GM12873 (cell line): ENCODE measurements around the gene ITGA7.

ENCODE experiments used
- CTCF ChIP-seq: IDR thresholded peaks from 2 replicates; pipeline ENCODE4 v1.5.1; 2012; ENCODE audit warnings: low read depth, mild to moderate bottlenecking, moderate library complexity, low read length, control low read depth; ENCODE audit not compliant: insufficient read depth; ENCODE audit errors: missing control alignments

The ITGA7 gene

GRCh38 chr12:55724226-55724939 lies 16.7 kb upstream of the ITGA7 start:
- TF ChIP-seq CTCF = peak; percentile 79

- no peak for TF ChIP-seq CTCF
These were observed 16.0 kb upstream of the ITGA7 start for GRCh38 chr12:55723516-55724225.

DNA sequence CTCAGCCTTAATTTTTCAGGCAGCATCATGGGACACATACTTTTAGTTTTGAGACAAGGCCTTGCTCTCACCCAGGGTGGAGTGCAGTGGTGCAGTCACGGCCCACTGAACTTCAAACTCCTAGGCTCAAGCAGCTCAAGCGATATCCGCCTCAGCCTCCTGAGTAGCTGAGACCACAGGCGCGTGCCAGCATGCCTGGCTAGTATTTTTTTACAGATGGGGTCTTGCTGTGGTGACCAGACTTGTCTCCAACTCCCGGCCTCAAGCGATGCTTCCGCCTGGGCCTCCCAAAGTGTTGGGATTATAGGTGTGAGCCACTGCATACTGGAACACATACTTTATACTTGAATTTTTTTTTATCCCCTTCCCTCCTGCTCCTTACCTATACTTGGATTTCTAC lies 15.2 kb upstream of the ITGA7 start:
- TF ChIP-seq CTCF = no peak

GRCh38 chr12:55721601-55722213 lies 14.0 kb upstream of the ITGA7 start:
- TF ChIP-seq CTCF = no peak

DNA sequence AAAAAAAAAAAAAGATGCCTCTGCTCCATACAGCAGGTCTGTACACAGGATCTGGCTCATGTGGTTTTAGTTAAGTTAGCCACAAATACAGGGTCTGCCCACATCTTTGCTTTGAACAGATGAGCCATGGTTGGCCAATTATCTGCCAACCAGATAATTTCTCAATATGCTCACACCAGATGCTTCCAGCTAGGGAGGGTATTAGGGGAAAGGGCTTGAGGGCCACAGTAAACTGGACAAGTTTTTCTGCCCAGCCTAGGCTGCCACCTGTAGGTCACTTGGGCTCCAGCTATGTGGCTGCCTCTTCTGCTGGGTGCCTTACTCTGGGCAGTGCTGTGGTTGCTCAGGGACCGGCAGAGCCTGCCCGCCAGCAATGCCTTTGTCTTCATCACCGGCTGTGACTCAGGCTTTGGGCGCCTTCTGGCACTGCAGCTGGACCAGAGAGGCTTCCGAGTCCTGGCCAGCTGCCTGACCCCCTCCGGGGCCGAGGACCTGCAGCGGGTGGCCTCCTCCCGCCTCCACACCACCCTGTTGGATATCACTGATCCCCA lies 13.3 kb upstream of the ITGA7 start:
- peak; percentile 56 for TF ChIP-seq CTCF

- TF ChIP-seq CTCF = no peak
These were observed 12.4 kb upstream of the ITGA7 start, which contains the start of gene RDH5 for GRCh38 chr12:55720071-55720564. TSS of gene RDH5 (plus strand) at chr12:55720393. CDS start at chr12:55721185, 792 bp downstream.

DNA sequence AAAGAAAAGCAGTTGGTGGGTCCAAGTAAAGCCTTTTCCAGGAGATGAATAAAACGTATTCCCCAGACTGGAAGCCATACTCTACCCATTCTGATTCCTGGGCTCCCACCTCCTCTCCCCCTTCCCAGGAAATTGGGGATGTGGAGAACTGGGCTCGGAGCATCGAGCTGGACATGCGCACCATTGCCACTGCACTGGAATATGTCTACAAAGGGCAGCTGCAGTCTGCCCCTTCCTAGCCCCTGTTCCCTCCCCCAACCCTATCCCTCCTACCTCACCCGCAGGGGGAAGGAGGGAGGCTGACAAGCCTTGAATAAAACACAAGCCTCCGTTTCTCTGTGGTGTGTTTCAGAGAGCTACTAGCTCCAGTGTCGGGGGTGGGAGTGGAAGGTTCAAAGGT lies 11.7 kb upstream of the ITGA7 start:
- TF ChIP-seq CTCF = no peak
